Fibroblast of skin of right quadriceps (primary cell): ENCODE results near the gene MCTP2.
A peak's percentile ranks its signal among the peaks of the same experiment; 100 is the strongest.

Experiments used
- DNase-seq: peaks from one replicate; pipeline ENCODE4 v3.0.0-alpha.2; 2013

MCTP2 gene

GRCh38 chr15:94312946-94313345, 81.6 kb downstream of the MCTP2 start:
- DNase-seq = peak; percentile 84

- DNase-seq = no peak
Observed at GRCh38 chr15:94314639-94315038, 83.3 kb downstream of the MCTP2 start.

GRCh38 chr15:94317211-94317610, 85.8 kb downstream of the MCTP2 start:
- DNase-seq = no peak

GRCh38 chr15:94322141-94322540, 90.8 kb downstream of the MCTP2 start:
- DNase-seq = peak; percentile 77

GRCh38 chr15:94323076-94323475, 91.7 kb downstream of the MCTP2 start:
- DNase-seq = no peak

GRCh38 chr15:94324117-94324826, 92.9 kb downstream of the MCTP2 start:
- DNase-seq = peak; percentile 64

GRCh38 chr15:94324835-94325767, 93.7 kb downstream of the MCTP2 start:
- DNase-seq = no peak

- peak; percentile 35 for DNase-seq
Observed at GRCh38 chr15:94327356-94327936, 96.1 kb downstream of the MCTP2 start.

- DNase-seq = no peak
Observed at GRCh38 chr15:94331731-94332130, 100.4 kb downstream of the MCTP2 start.

- peak; percentile 15 for DNase-seq
Observed at GRCh38 chr15:94335616-94336015, 104.3 kb downstream of the MCTP2 start.

- no peak for DNase-seq
Observed at GRCh38 chr15:94336817-94337467, 105.6 kb downstream of the MCTP2 start.

- no peak for DNase-seq
Observed at GRCh38 chr15:94338243-94338846, 107.0 kb downstream of the MCTP2 start.

- no peak for DNase-seq
Observed at GRCh38 chr15:94346282-94346681, 114.9 kb downstream of the MCTP2 start.

- DNase-seq = no peak
Observed at GRCh38 chr15:94348084-94348483, 116.7 kb downstream of the MCTP2 start.

- DNase-seq = no peak
Observed at GRCh38 chr15:94351031-94351535, 119.7 kb downstream of the MCTP2 start.

GRCh38 chr15:94352636-94353487, 121.5 kb downstream of the MCTP2 start:
- DNase-seq = no peak

GRCh38 chr15:94353488-94353820, 122.1 kb downstream of the MCTP2 start:
- no peak for DNase-seq

GRCh38 chr15:94354655-94355054, 123.3 kb downstream of the MCTP2 start:
- no peak for DNase-seq

- DNase-seq = no peak
Observed at GRCh38 chr15:94359716-94360115, 128.4 kb downstream of the MCTP2 start.

GRCh38 chr15:94360251-94360685, 128.9 kb downstream of the MCTP2 start:
- DNase-seq = no peak

GRCh38 chr15:94362385-94363092, 131.2 kb downstream of the MCTP2 start:
- DNase-seq = no peak
